Testis (tissue), 2 donors: ENCODE data around the gene ARL15.

ENCODE experiments used
- POLR2A ChIP-seq: fragments of 450-650 bp; IDR thresholded peaks from one replicate; pipeline ENCODE4 v1.6.1; 2017; ENCODE audit warnings: antibody characterized with exemption, mild to moderate bottlenecking, moderate library complexity
- TF ChIP-seq, protein P1 (sequence below), 3 experiments: fragments of 450-650 bp in 2 of 3; fragments of 200-600 bp in 1 of 3; sonication (generic) in 1 of 3; IDR thresholded peaks; one replicate each; pipeline ENCODE4 v1.5.1; 2016 to 2019; ENCODE audit warnings: antibody characterized with exemption in 3 of 3, mild to moderate bottlenecking in 2 of 3, moderate library complexity in 1 of 3

DNA sequence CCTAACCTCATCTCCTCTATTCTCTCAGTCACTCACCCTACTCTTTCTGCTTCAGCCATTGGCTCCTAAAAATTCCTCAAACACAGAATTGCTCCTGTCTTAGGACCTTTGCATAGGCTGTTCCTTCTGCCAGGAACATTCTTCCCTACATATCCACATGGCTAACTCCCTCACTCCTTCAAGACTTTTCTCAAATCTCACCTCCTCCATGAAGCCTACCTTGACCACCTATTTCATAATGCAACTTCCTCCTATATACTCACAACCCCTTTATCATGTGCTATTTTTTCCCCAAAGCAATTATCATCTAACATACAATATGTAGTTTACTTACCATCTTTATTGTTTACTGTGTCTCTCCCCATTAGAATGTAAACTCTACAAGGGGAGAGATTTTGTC, 45.8 kb downstream of the ARL15 start:
- TF ChIP-seq POLR2A: no peak
- TF ChIP-seq, protein P1, sequence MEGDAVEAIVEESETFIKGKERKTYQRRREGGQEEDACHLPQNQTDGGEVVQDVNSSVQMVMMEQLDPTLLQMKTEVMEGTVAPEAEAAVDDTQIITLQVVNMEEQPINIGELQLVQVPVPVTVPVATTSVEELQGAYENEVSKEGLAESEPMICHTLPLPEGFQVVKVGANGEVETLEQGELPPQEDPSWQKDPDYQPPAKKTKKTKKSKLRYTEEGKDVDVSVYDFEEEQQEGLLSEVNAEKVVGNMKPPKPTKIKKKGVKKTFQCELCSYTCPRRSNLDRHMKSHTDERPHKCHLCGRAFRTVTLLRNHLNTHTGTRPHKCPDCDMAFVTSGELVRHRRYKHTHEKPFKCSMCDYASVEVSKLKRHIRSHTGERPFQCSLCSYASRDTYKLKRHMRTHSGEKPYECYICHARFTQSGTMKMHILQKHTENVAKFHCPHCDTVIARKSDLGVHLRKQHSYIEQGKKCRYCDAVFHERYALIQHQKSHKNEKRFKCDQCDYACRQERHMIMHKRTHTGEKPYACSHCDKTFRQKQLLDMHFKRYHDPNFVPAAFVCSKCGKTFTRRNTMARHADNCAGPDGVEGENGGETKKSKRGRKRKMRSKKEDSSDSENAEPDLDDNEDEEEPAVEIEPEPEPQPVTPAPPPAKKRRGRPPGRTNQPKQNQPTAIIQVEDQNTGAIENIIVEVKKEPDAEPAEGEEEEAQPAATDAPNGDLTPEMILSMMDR (IDR thresholded peaks at IDR 0.05): no peak
